Activated T-helper 1 cell treated with anti-CD3 and anti-CD28 coated beads, Interleukin-12 subunit alpha, Interleukin-12 subunit beta, Interleukin-2, Interleukin-4 antibody, amounts not matched to agents 30 ng/mL and 10 ng/mL and 1 ng/mL, durations not matched to agents 14 hours and 24 hours and 36 hours (primary cell): ENCODE measurements around the gene PTPN3. TPM values are rescaled to one million over a fixed set of nuclear protein-coding genes. Genes with fewer than 3 reads are reported as not detected.
"Not testable (repeated sequence)": the region's sequence is repeated elsewhere in the genome, so short reads cannot be mapped to it uniquely, and the experiment has no call there.

Experiments used
- DNase-seq: peaks from one replicate; pipeline ENCODE4 v3.0.0; 2021; ENCODE audit warnings: low spot score
- H3K27ac Mint-ChIP-seq: one replicate; pipeline ENCODE4 v1.8.0; 2021; ENCODE audit warnings: mild to moderate bottlenecking, mixed read lengths
- H3K27me3 Mint-ChIP-seq: one replicate; pipeline ENCODE4 v1.8.0; 2022; ENCODE audit warnings: mild to moderate bottlenecking, moderate library complexity, mixed read lengths; ENCODE audit not compliant: insufficient read depth
- H3K36me3 Mint-ChIP-seq: one replicate; pipeline ENCODE4 v1.8.0; 2021; ENCODE audit warnings: low read depth, mixed read lengths
- H3K4me1 Mint-ChIP-seq: one replicate; pipeline ENCODE4 v1.8.0; 2021; ENCODE audit warnings: low read depth, mixed read lengths
- H3K4me3 Mint-ChIP-seq: one replicate; pipeline ENCODE4 v1.8.0; 2021; ENCODE audit warnings: mild to moderate bottlenecking, moderate library complexity, mixed read lengths
- H3K9me3 Mint-ChIP-seq: one replicate; pipeline ENCODE4 v1.8.0; 2021; ENCODE audit warnings: mixed read lengths
- intact Hi-C: fragments of 100-400 bp; cut with micrococcal nuclease; formaldehyde crosslinking; loops from one replicate; pipeline ENCODE4 v1.15.1; 2024
- total RNA-seq: library from RNA; stranded (reverse); gene quantifications from 2 replicates; pipeline ENCODE4 v1.2.3, GENCODE V29; 2022

The PTPN3 gene
- total RNA-seq, 1 donor from 2014 or later = 6.6 TPM

DNA sequence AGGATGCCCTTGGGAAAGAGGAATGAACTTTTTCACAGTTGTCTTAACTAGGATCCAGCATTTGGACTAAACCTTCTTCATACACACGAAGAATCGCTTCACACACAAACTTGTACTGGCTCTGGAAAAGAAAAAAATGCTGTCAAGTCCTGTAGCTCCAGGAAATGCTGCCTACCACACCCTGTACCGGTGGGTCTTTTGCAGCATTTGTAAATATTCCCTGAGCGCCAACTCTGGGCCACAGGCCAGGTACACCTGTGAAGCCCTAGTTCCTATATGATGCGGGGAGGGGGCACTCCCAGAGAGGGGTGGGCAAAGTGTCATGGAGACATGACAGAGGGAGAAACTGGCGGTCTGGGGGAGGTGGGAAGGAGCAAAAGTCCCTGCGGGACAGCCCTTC lies 118.6 kb downstream of the PTPN3 start:
- no peaks in the 10 kb centered on the region for H3K9me3 Mint-ChIP-seq
- H3K4me1 Mint-ChIP-seq = no peaks in the 10 kb centered on the region
- no peak overlapping the region for H3K4me3 Mint-ChIP-seq
- H3K27ac Mint-ChIP-seq = no peak overlapping the region
- no peak for DNase-seq
- intact Hi-C loops = no loop called here
- no peaks in the 10 kb centered on the region for H3K27me3 Mint-ChIP-seq
- no peaks in the 10 kb centered on the region for H3K36me3 Mint-ChIP-seq

DNA sequence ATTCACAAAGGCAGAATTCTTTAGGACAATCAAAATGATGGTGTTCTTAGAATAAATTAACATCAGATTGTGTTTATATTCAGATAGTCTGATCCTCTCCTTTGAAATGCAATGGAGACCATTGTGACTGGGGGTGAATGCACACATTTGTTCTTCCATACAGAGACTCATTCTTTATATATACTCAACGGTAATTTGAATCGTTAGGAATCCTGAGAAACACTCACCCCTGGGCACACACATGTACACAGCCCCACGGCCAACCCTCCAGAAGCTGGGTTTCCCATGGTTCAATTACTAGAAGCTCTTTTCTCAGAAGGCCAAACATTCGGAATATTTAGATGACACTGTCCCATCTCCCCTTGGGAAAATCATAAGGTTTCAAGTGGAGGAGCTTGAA lies 119.8 kb downstream of the PTPN3 start:
- Mint-ChIP-seq H3K4me3 (no peak overlapping the region), H3K27me3 (no peaks in the 10 kb centered on the region), H3K4me1 (no peaks in the 10 kb centered on the region), H3K36me3 (no peaks in the 10 kb centered on the region), H3K27ac (no peak overlapping the region), H3K9me3 (no peaks in the 10 kb centered on the region)
- intact Hi-C loops = no loop called here
- DNase-seq = no peak

DNA sequence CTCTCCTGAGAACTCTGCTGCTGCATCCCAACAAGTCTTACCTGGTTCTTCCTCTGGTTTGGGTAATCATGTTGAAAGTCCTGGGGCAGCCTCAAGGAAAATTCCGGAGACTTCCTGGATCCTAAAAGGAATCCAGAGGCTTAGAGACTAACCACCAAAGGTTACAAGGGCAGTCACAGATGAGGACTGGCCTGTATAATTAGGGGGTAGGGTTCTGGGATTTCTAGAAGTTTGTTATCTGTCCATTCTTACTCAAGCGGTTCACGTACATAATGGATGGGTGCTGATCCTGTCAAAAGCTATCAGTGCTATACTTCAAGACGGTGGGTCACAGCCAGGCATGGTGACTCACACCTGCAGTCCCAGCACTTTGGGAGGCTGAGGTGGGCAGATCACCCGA lies 125.9 kb downstream of the PTPN3 start:
- no peak for DNase-seq
- intact Hi-C loops = no loop called here
- Mint-ChIP-seq H3K4me1 (no peaks in the 10 kb centered on the region), H3K9me3 (no peaks in the 10 kb centered on the region), H3K27ac (no peak overlapping the region), H3K27me3 (no peaks in the 10 kb centered on the region), H3K4me3 (no peak overlapping the region), H3K36me3 (no peaks in the 10 kb centered on the region)

DNA sequence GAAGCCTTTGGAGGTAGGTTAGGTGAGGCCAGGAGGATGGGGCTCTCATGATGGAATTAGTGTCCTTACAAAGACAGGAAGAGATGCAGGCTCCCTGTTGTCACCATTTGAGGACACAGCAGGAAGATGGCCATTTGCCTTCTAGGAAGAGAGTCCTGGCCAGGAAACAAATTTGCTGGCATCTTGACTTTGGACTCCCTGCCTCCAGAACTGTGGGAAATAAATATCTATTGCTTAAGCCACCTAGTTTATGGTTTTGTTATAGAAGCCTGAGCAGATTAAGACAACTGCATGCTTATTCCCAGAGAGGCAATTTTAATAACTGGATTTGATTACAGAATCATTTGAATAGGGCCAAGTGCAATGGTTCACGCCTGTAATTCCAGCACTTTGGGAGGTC lies 126.7 kb downstream of the PTPN3 start:
- H3K4me1 Mint-ChIP-seq = no peaks in the 10 kb centered on the region
- DNase-seq = no peak
- intact Hi-C loops = no loop called here
- no peaks in the 10 kb centered on the region for H3K9me3 Mint-ChIP-seq
- no peaks in the 10 kb centered on the region for H3K36me3 Mint-ChIP-seq
- no peaks in the 10 kb centered on the region for H3K27me3 Mint-ChIP-seq
- no peak overlapping the region for H3K27ac Mint-ChIP-seq
- H3K4me3 Mint-ChIP-seq = no peak overlapping the region

DNA sequence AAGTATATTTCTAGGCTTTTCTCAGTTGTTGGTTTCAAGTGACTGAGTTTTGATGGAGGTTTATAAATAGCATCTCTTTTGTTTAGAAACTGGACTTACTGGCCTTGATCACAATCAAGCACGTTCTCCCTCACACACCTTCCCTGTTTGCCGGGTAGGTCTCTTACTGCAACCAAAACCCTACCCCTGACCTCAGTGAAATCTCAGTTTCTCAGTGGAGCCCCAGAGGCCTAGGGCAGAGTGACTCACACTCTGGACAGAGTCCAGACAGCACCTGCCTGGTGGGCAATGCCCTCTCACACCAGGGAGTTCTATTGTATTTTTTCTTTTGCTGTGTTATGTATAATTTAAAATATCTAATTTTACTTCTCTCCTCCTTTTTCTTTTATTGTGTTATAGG lies 128.8 kb downstream of the PTPN3 start:
- Mint-ChIP-seq H3K27ac (no peak overlapping the region), H3K4me3 (no peak overlapping the region), H3K36me3 (no peaks in the 10 kb centered on the region), H3K27me3 (no peaks in the 10 kb centered on the region), H3K4me1 (no peaks in the 10 kb centered on the region), H3K9me3 (no peaks in the 10 kb centered on the region)
- no peak for DNase-seq
- intact Hi-C loops = no loop called here

DNA sequence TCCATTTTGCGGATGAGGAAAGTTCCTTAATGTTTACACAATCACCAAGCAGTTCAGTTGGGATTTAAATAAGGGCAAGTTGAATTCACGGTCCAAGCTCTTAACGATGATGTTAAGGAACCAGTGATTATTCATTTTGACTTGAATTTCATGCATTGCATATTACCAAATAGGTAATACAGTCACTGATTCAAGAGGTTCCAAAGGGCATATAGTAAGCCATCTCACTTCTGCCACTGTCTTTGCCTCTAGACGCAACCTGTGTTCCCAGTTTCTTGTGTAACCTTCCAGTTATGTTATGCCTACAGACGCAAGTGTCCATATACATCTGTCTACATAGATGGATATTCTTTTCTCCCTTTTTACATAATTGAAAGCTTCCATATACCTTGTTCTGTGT lies 137.3 kb downstream of the PTPN3 start:
- Mint-ChIP-seq H3K27me3 (peaks cover 4% of the 10 kb centered on the region), H3K36me3 (no peaks in the 10 kb centered on the region), H3K27ac (no peak overlapping the region), H3K4me3 (no peak overlapping the region), H3K4me1 (no peaks in the 10 kb centered on the region), H3K9me3 (no peaks in the 10 kb centered on the region)
- intact Hi-C loops = no loop called here
- no peak for DNase-seq

DNA sequence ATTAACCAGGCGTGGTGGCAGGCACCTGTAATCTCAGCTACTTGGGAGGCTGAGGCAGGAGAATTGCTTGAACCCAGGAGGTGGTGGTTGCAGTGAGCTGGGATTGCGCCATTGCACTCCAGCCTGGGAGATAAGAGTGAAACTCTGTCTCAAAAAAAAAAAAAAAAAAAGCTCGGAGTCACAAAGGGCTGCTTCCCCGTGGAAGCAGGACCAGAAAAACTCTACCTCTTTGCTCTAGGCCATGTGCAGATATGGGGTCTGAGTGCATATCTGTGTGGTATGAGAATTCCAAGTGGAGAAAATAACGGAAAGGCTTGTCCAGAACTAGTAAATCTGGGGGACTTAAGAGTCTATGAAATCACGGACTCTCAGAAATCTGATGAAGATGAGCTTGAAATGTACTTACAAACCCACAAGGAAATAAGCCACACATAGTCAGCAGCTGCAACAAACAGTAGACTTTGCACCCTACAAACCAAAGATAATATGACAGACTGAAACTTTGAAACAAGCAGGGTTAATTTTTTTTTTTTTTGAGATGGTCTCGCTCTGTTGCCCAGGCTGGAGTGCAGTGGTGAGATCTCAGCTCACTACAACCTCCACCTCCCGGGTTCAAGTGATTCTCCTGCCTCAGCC lies 139.0 kb downstream of the PTPN3 start:
- H3K4me1 Mint-ChIP-seq, DNase-seq, H3K36me3 Mint-ChIP-seq, intact Hi-C loops, H3K4me3 Mint-ChIP-seq, H3K27ac Mint-ChIP-seq, H3K27me3 Mint-ChIP-seq, H3K9me3 Mint-ChIP-seq: not testable (repeated sequence)

DNA sequence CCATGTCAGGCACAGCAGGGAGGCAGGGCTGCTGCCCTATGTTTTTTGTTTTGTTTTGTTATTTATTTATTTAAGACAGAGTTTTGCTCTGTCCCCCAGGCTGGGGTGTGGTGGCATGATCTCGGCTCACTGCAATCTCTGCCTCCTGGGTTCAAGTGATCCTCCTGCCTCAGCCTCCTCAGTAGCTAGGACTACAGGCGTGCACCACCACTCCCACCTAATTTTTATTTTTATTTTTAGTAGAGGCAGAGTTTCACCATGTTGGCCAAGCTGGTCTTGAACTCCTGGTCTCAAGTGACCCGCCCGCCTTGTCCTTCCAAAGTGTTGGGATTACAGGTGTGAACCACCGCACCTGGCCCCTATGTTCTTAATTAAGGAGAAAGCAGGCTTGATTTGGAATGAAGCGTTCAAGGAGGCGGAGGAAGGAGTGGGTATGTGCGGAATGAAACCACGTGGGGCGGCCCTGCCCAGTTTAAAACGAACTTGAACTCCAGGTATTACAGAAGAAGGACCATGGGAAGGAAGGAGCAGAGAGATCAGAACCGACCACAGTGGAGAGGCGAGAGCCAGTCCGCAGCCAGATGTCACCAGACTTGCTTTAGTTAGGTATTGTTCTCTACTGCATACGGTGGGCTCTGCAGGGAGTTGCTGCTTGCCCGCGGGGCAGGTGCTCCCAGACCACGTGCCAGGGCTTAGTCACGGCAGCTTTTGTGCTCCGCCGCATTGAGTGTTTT lies 142.4 kb downstream of the PTPN3 start:
- no peak overlapping the region for H3K4me3 Mint-ChIP-seq
- no peak overlapping the region for H3K27ac Mint-ChIP-seq
- H3K27me3 Mint-ChIP-seq = no peaks in the 10 kb centered on the region
- DNase-seq = no peak
- no peaks in the 10 kb centered on the region for H3K4me1 Mint-ChIP-seq
- intact Hi-C loops = no loop called here
- H3K9me3 Mint-ChIP-seq = no peaks in the 10 kb centered on the region
- no peaks in the 10 kb centered on the region for H3K36me3 Mint-ChIP-seq

DNA sequence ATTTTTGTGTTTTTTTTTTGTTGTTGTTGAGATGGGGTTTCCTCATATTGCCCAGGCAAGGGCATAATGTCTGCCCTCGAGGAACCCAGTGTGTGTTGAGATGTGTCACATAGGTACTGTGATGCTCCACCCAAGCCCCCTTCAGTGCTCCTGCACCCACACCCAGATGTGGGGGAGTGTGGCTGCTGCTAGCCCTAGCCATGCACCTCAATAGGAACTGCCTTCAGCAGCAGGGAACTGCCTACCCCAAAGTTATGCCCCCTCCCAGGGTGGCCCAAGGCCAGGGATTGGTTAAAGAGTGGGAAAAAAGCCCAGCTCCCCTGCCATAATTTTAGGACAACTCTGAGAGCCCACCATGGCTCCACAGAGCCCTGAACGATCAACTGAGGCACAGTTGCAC lies 143.9 kb downstream of the PTPN3 start:
- no peaks in the 10 kb centered on the region for H3K36me3 Mint-ChIP-seq
- H3K4me1 Mint-ChIP-seq = no peaks in the 10 kb centered on the region

DNA sequence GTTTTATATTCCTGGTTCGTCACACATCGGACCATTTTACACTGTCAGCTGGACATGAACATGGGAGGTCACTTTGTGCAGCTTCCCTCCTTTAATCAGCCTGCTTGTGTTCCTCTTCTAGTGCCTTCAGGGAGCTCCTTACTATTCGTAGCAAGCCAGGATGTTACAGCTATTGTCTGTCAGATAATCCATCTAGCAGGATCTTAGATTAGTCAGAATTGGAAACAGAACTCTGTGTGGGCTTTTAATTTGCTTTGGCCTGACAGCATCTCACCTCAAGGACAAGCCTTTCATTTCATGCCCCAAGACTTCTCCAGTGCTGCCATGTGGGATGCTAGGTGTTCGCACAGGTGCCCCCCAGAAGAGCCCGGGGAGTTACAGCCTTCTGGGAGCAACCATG lies 147.1 kb downstream of the PTPN3 start:
- Mint-ChIP-seq H3K27ac (no peak overlapping the region), H3K36me3 (no peaks in the 10 kb centered on the region), H3K4me1 (no peaks in the 10 kb centered on the region), H3K27me3 (peaks cover 3% of the 10 kb centered on the region), H3K4me3 (no peak overlapping the region), H3K9me3 (no peaks in the 10 kb centered on the region)
- DNase-seq = no peak
- intact Hi-C loops = no loop called here

More for the DNA sequence above, 143.9 kb downstream of the PTPN3 start:
- Mint-ChIP-seq H3K9me3 (no peaks in the 10 kb centered on the region), H3K27me3 (peaks cover under 1% of the 10 kb centered on the region), H3K4me3 (no peak overlapping the region), H3K27ac (no peak overlapping the region)
- DNase-seq = no peak
- intact Hi-C loops = no loop called here

DNA sequence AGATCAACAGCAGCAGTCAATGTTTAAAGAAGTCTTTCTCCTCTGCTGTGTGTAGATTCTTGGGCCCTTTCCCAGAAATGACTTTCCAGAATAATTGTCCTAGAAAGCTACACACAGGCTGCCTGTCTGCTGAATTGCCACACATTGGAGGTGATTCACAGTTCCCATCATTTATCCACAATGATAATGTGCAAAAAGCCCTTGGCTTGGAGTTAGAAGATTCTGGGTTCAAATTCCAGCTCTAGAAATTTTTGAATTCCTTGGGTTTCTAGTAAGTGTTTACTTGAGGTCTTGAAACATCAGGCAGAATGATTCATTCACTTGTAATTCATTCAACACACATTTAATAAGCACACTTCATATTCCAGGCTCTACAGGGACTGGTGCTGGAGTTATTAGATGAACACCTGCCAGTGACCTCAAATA lies 148.7 kb downstream of the PTPN3 start:
- no peaks in the 10 kb centered on the region for H3K36me3 Mint-ChIP-seq
- H3K4me1 Mint-ChIP-seq = peaks cover 4% of the 10 kb centered on the region
- H3K4me3 Mint-ChIP-seq = no peak overlapping the region
- no peaks in the 10 kb centered on the region for H3K9me3 Mint-ChIP-seq
- H3K27ac Mint-ChIP-seq = no peak overlapping the region
- peaks cover 7% of the 10 kb centered on the region for H3K27me3 Mint-ChIP-seq
- DNase-seq = no peak
- intact Hi-C loops = no loop called here

DNA sequence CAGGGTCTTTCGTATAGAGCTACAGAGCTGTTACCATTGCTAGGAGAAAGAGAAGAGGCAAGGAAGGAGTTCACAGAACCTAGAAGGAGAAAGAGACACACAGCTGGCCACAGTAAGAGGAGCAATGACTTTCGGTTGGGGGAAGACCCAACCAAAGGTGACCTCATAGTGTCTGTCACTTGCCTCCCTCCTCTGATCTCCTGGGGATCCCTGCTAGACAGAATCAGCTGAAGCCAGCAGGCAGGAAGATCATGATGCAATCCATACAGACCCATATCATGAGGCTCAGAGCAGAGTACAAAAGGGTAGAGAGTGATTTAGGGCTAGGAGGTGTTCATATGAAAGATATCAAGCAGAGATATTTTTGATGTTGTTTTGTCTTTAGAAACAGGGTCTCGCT lies 151.2 kb downstream of the PTPN3 start:
- Mint-ChIP-seq H3K9me3 (no peaks in the 10 kb centered on the region), H3K4me3 (no peak overlapping the region), H3K36me3 (no peaks in the 10 kb centered on the region), H3K27ac (no peak overlapping the region), H3K27me3 (peaks cover 7% of the 10 kb centered on the region), H3K4me1 (peaks cover 4% of the 10 kb centered on the region)
- intact Hi-C loops = no loop called here
- DNase-seq = no peak

DNA sequence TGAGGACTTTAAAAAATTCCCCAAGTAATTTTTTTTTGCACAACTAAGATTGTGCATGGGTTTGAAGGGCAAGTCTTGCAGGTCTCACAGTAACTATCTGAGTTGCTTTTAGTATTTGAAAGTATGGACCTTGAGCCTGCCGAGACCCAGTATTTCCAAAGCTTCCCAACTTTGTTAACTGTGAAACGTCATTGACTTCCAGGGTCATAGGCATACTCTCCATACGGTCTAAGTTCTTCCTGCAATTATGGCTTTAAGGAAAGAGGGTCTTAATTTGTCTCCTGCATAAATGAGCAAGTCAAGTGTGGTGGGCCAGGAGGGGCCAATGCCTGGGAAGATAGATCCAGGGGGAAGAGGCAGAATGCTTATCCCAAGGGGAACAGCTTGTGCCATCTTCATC lies 153.2 kb downstream of the PTPN3 start:
- no peak overlapping the region for H3K4me3 Mint-ChIP-seq
- intact Hi-C loops = no loop called here
- no peak for DNase-seq
- H3K4me1 Mint-ChIP-seq = peaks cover 4% of the 10 kb centered on the region
- H3K9me3 Mint-ChIP-seq = no peaks in the 10 kb centered on the region
- no peak overlapping the region for H3K27ac Mint-ChIP-seq
- H3K27me3 Mint-ChIP-seq = peaks cover 9% of the 10 kb centered on the region
- H3K36me3 Mint-ChIP-seq = no peaks in the 10 kb centered on the region

DNA sequence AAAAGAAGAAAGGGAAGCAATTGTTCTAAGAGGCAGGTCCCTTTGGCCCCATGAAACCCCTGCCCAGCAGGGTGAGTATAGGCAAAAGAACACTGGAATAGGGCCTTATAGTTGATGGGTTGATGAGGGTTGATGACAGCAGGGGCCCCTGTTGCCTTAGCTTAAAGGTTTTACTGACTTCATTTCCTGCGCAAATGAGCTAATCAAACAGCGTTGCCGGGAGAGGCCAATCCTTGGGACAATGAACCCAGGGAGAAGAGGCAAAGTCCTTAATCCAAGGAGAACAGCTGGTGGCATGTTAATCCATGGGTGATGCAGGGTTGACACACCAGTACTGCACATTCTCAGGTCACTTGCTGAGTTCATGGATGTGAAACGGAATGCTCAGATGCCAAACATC lies 155.2 kb downstream of the PTPN3 start:
- no peak for DNase-seq
- no peaks in the 10 kb centered on the region for H3K9me3 Mint-ChIP-seq
- no peak overlapping the region for H3K27ac Mint-ChIP-seq
- H3K4me1 Mint-ChIP-seq = peaks cover 4% of the 10 kb centered on the region
- H3K4me3 Mint-ChIP-seq = no peak overlapping the region
- no peaks in the 10 kb centered on the region for H3K36me3 Mint-ChIP-seq
- intact Hi-C loops = no loop called here
- H3K27me3 Mint-ChIP-seq = peaks cover 6% of the 10 kb centered on the region
